SK-N-SH (cell line): ENCODE measurements around the gene THADA. TPM values are rescaled to one million over a fixed set of nuclear protein-coding genes. Genes with fewer than 3 reads are reported as not detected.

ENCODE experiments used
- CTCF ChIA-PET: fragments of 300-600, 350-600 bp; formaldehyde crosslinking; extraction: SDS; loops from one replicate; lab custom pipeline; 2021; lab: Yijun Ruan, JAX
- POLR2A ChIA-PET: fragments of 350-600 bp; sonication (Branson Sonifier 250); formaldehyde crosslinking; extraction: SDS; loops from one replicate; lab custom pipeline; 2020; ENCODE audit warnings: antibody characterized with exemption, inconsistent platforms; lab: Yijun Ruan, JAX
- DNase-seq: peaks from one replicate; pipeline ENCODE4 v3.0.0; 2012
- H2AFZ ChIP-seq: fragments of 200-600 bp; sonication (generic); 2 replicates; pipeline ENCODE4 v1.8.1; 2016; ENCODE audit warnings: antibody characterized with exemption, mild to moderate bottlenecking, low read depth
- H3F3A ChIP-seq: fragments of 200-600 bp; sonication (generic); replicated peaks from 2 replicates; pipeline ENCODE3; 2016; ENCODE audit warnings: antibody characterized with exemption, mild to moderate bottlenecking; ENCODE audit not compliant: insufficient read depth
- H3K27ac ChIP-seq, 2 experiments: fragments of 200-500 bp in 1 of 2; fragments of 200-600 bp in 1 of 2; sonication (Bioruptor generic) in 1 of 2; sonication (generic), shearing (Covaris generic) in 1 of 2; 2 replicates each; pipeline versions ENCODE4 v1.5.1 to v1.6.1; 2014 to 2016; ENCODE audit warnings: low read depth in 2 of 2, inconsistent platforms in 1 of 2, low read length in 1 of 2, mild to moderate bottlenecking in 1 of 2, mixed read lengths in 1 of 2
- H3K27me3 ChIP-seq: fragments of 200-600 bp; sonication (generic), shearing (Covaris generic); 2 replicates; pipeline ENCODE4 v1.6.1; 2016; ENCODE audit warnings: mixed run types; ENCODE audit not compliant: insufficient read depth
- H3K36me3 ChIP-seq, 2 experiments: fragments of 200-500 bp in 1 of 2; fragments of 200-600 bp in 1 of 2; sonication (Bioruptor generic) in 1 of 2; sonication (generic) in 1 of 2; replicated peaks in 1 of 2; 2 replicates each; pipeline versions ENCODE3 to v1.5.1; 2014 to 2016; ENCODE audit warnings: low read length in 1 of 2, mild to moderate bottlenecking in 1 of 2; ENCODE audit not compliant: insufficient read depth in 2 of 2, control insufficient read depth in 1 of 2
- H3K4me1 ChIP-seq, 2 experiments: fragments of 200-500 bp in 1 of 2; fragments of 200-600 bp in 1 of 2; sonication (Bioruptor generic) in 1 of 2; sonication (generic), shearing (Covaris generic) in 1 of 2; 2 replicates each; pipeline versions ENCODE4 v1.5.1 to v1.6.1; 2014 to 2016; ENCODE audit warnings: low read depth in 1 of 2, low read length in 1 of 2, mixed run types in 1 of 2; ENCODE audit not compliant: insufficient read depth in 2 of 2, control insufficient read depth in 1 of 2
- H3K4me2 ChIP-seq: fragments of 200-600 bp; sonication (generic), shearing (Covaris generic); 2 replicates; pipeline ENCODE4 v1.6.1; 2017; ENCODE audit warnings: mixed run types
- H3K4me3 ChIP-seq, 2 experiments: fragments of 200-500 bp in 1 of 2; fragments of 200-600 bp in 1 of 2; sonication (Bioruptor generic) in 1 of 2; sonication (generic), shearing (Covaris generic) in 1 of 2; 2 replicates each; pipeline versions ENCODE4 v1.5.1 to v1.8.1; 2014 to 2016; ENCODE audit warnings: low read depth in 2 of 2, inconsistent platforms in 1 of 2, low read length in 1 of 2, mild to moderate bottlenecking in 1 of 2, mixed read lengths in 1 of 2, moderate library complexity in 1 of 2
- H3K79me2 ChIP-seq: fragments of 200-600 bp; sonication (generic); 2 replicates; pipeline ENCODE4 v1.8.1; 2017; ENCODE audit warnings: mild to moderate bottlenecking; ENCODE audit not compliant: insufficient read depth
- H3K9ac ChIP-seq: fragments of 200-600 bp; sonication (generic); 2 replicates; pipeline ENCODE4 v1.6.1; 2017; ENCODE audit warnings: mixed run types
- H3K9me2 ChIP-seq: fragments of 200-600 bp; sonication (generic); 2 replicates; pipeline ENCODE4 v1.6.1; 2017; ENCODE audit warnings: mixed run types
- H3K9me3 ChIP-seq: fragments of 200-600 bp; sonication (generic); 2 replicates; pipeline ENCODE4 v1.6.1; 2017; ENCODE audit warnings: mixed run types, mild to moderate bottlenecking, moderate library complexity
- H4K20me1 ChIP-seq: fragments of 200-600 bp; sonication (generic); 2 replicates; pipeline ENCODE4 v1.6.1; 2017; ENCODE audit warnings: mild to moderate bottlenecking, mixed run types; ENCODE audit not compliant: insufficient read depth
- ELF1 ChIP-seq: IDR thresholded peaks from 2 replicates; pipeline ENCODE4 v1.4.0; 2012
- EP300 ChIP-seq, 2 experiments: IDR thresholded peaks; 2 replicates each; pipeline versions ENCODE4 v1.4.0 to v1.6.1; 2012; ENCODE audit warnings: borderline replicate concordance in 1 of 2, low read depth in 1 of 2, low read length in 1 of 2
- FOXJ3 ChIP-seq: sonication (generic); formaldehyde crosslinking; IDR thresholded peaks from 2 replicates; pipeline ENCODE4 v1.5.1; 2020; ENCODE audit warnings: mild to moderate bottlenecking, missing genetic modification reagents
- FOXM1 ChIP-seq: IDR thresholded peaks from 2 replicates; pipeline ENCODE4 v1.4.0; 2012; ENCODE audit warnings: low read depth, mild to moderate bottlenecking
- GABPA ChIP-seq: IDR thresholded peaks from 2 replicates; pipeline ENCODE4 v1.4.0; 2012; ENCODE audit warnings: low read depth, mild to moderate bottlenecking
- MEF2A ChIP-seq: IDR thresholded peaks from 2 replicates; pipeline ENCODE4 v1.4.0; 2012; ENCODE audit warnings: low read depth, borderline replicate concordance
- MXI1 ChIP-seq: IDR thresholded peaks from 2 replicates; pipeline ENCODE4 v1.6.1; 2012; ENCODE audit warnings: mild to moderate bottlenecking, low read depth, low read length, improper control_type of control experiment
- NFIC ChIP-seq: IDR thresholded peaks from 2 replicates; pipeline ENCODE4 v1.4.0; 2012; ENCODE audit warnings: borderline replicate concordance
- NRF1 ChIP-seq: IDR thresholded peaks from 2 replicates; pipeline ENCODE4 v1.6.1; 2012; ENCODE audit warnings: low read depth, mild to moderate bottlenecking, low read length
- POLR2AphosphoS5 ChIP-seq: IDR thresholded peaks from 2 replicates; pipeline ENCODE4 v1.6.1; 2012; ENCODE audit warnings: low read depth, low read length
- RAD21 ChIP-seq: IDR thresholded peaks from 2 replicates; pipeline ENCODE4 v1.6.1; 2012; ENCODE audit warnings: mild to moderate bottlenecking, low read length
- RFX5 ChIP-seq: IDR thresholded peaks from 2 replicates; pipeline ENCODE4 v1.6.1; 2012; ENCODE audit warnings: mild to moderate bottlenecking, improper control_type of control experiment, low read length
- RXRA ChIP-seq: IDR thresholded peaks from 2 replicates; pipeline ENCODE4 v1.4.0; 2012; ENCODE audit warnings: low read depth, mild to moderate bottlenecking, borderline replicate concordance
- SIN3A ChIP-seq: IDR thresholded peaks from 2 replicates; pipeline ENCODE4 v1.6.1; 2012; ENCODE audit warnings: low read depth, mild to moderate bottlenecking, low read length, moderate library complexity, borderline replicate concordance
- TAF1 ChIP-seq: IDR thresholded peaks from 2 replicates; pipeline ENCODE4 v1.6.1; 2012; ENCODE audit warnings: low read depth, mild to moderate bottlenecking, low read length, moderate library complexity, borderline replicate concordance
- TCF12 ChIP-seq: IDR thresholded peaks from 2 replicates; pipeline ENCODE4 v1.4.0; 2012
- TEAD4 ChIP-seq: IDR thresholded peaks from 2 replicates; pipeline ENCODE4 v1.4.0; 2012; ENCODE audit warnings: mild to moderate bottlenecking, borderline replicate concordance; ENCODE audit not compliant: insufficient read depth
- YY1 ChIP-seq: IDR thresholded peaks from 2 replicates; pipeline ENCODE4 v1.4.0; 2012; ENCODE audit warnings: low read depth, mild to moderate bottlenecking
- WGBS: methylation state at CpG from one replicate; pipeline ENCODE4 v1.1.6; 2017; ENCODE audit warnings: low lambda C conversion rate; 5-methylcytosine and 5-hydroxymethylcytosine counted together
- polyA plus RNA-seq, 3 experiments: library from polyadenylated mRNA; depleted of rRNA; stranded (reverse); fragments of >200 nt; gene quantifications; 2 replicates each; pipeline ENCODE4 v1.2.3, GENCODE V29; 2012
- TF ChIP-seq, protein P1 (sequence below): fragments of 150-350 bp; IDR thresholded peaks from 2 replicates; pipeline ENCODE4 v1.6.1; 2017; ENCODE audit warnings: antibody characterized with exemption, low read length, low read depth, borderline replicate concordance
- TF ChIP-seq, protein P2 (sequence below): IDR thresholded peaks from 2 replicates; pipeline ENCODE4 v1.4.0; 2012; ENCODE audit warnings: low read depth, borderline replicate concordance
- TF ChIP-seq, protein P3 (sequence below): IDR thresholded peaks from 2 replicates; pipeline ENCODE4 v1.4.0; 2012; ENCODE audit warnings: low read depth
- TF ChIP-seq, protein P4 (sequence below): IDR thresholded peaks from 2 replicates; pipeline ENCODE4; 2012

Gene THADA
- polyA plus RNA-seq, 1 of the 3 experiments (the other 2 are of a cell fraction), result 25.6 TPM

DNA sequence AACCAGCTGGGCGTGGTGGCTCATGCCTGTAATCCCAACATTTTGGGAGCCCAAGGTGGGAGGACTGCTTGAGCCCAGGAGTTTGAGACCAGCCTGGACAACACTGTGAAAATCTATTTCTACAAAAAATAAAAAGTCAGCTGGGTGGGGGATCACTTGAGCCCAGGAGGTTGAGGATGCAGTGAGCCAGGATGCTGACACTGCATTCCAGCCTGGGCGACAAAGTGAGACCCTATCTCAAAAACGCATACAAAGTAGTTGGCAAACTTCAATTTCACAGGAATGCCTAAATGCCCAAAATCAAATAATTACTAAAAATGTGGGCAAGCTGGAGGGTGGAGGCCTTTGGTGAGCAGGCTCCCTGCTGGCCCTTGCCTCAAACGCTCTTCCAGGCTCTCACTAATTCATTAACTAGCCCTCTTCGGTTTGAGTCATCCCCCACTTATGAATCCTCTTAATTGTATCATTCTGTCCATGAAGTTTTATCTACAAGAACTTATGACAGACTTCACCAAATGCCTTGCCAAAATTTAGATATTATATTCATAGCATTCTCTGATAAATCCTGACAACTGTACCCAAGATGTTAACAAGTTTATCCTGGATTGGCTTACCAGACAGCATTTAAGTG is 300.8 kb downstream of the THADA start:
- Histone ChIP-seq H3K4me3 (no peak overlapping the region), H4K20me1 (no peaks in the 10 kb centered on the region), H3F3A (peaks cover 8% of the 10 kb centered on the region), H3K27ac (peak overlapping the region in 1 of 2 experiments; percentile 85; a peak in 1 of 4 replicates), H3K36me3 (peaks cover 0 to 11% of the 10 kb centered on the region in 2 experiments), H3K27me3 (no peaks in the 10 kb centered on the region)
- no peak for DNase-seq
- POLR2A ChIA-PET, result no interaction called here
- TF ChIP-seq TCF12, result no peak
- no peak for TF ChIP-seq RFX5
- no peak for TF ChIP-seq FOXM1
- TF ChIP-seq, protein P1, sequence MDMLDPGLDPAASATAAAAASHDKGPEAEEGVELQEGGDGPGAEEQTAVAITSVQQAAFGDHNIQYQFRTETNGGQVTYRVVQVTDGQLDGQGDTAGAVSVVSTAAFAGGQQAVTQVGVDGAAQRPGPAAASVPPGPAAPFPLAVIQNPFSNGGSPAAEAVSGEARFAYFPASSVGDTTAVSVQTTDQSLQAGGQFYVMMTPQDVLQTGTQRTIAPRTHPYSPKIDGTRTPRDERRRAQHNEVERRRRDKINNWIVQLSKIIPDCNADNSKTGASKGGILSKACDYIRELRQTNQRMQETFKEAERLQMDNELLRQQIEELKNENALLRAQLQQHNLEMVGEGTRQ, result no peak
- no peak for TF ChIP-seq MEF2A
- TF ChIP-seq, protein P2, sequence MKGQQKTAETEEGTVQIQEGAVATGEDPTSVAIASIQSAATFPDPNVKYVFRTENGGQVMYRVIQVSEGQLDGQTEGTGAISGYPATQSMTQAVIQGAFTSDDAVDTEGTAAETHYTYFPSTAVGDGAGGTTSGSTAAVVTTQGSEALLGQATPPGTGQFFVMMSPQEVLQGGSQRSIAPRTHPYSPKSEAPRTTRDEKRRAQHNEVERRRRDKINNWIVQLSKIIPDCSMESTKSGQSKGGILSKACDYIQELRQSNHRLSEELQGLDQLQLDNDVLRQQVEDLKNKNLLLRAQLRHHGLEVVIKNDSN, result no peak
- no peak for TF ChIP-seq GABPA
- TF ChIP-seq, protein P3, sequence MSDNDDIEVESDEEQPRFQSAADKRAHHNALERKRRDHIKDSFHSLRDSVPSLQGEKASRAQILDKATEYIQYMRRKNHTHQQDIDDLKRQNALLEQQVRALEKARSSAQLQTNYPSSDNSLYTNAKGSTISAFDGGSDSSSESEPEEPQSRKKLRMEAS, result no peak
- TF ChIP-seq, all 33 proteins: peak for 0
- no peaks in the 10 kb centered on the region for H3K9me3 ChIP-seq
- H3K9me2 ChIP-seq, result no peaks in the 10 kb centered on the region
- WGBS, result 77% methylated on average over 5 of the region's 5 CpGs
- H3K4me1 ChIP-seq, result peaks cover 6% of the 10 kb centered on the region in 2 experiments; a peak in 2 of 4 replicates
- H3K9ac ChIP-seq, result no peak overlapping the region
- CTCF ChIA-PET, result interaction anchor here (0.6 to 3.1 kb wide), 4 partner anchors 15 to 317 kb away, joined by 3 to 16 read pairs (median 4); no protein-coding TSS in a partner anchor
- no peak overlapping the region for H3K4me2 ChIP-seq
- H3K79me2 ChIP-seq, result no peaks in the 10 kb centered on the region
- no peak overlapping the region for H2AFZ ChIP-seq

DNA sequence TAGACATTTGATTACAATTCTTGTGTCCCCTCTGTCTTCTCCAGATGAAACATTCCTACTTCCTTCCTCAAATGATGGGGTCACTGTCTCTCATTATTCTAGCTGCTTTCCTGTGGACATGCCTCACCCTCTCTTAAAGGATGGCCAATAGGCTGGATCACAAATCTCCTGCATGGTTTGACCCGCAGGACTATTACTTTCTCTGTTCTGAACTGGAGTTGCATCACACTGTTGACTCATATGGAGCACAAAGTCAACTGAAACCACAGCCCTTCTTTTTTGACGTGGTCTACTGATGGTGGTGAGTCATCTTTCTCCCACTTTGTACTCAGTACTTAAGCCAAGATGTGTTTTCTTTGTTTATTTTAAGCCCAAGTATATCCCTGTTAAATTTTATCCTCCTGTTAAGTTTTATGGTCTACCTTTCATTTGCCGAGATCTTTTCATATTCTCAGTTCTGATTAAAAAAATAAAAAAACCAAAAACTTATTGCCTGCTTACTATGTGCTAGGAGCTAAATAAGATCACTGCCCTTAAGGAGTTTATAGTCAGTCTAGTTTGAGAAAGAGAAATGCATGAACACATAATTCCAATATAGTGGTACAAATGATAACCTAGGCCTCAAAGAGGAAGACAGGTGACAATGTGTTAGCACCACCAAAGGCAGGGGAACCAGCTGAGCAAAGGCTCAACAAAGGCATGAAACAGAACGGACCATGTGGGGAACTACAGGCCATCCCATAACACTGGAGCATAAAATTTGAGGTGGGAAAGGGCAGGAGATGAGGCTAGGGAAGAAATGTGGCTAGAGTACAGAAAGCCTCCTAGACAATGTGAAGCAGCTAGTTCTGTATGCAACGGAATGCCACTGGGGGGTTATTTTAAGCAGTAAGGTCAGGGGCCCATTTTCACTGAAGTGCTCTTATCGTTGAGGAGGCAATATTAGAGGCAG is 301.8 kb downstream of the THADA start:
- Histone ChIP-seq H3K27ac (peak overlapping the region in 1 of 2 experiments; percentile 85; a peak in 2 of 4 replicates), H3K36me3 (peaks cover 0 to 11% of the 10 kb centered on the region in 2 experiments), H3K4me3 (no peak overlapping the region), H3K4me2 (0 out of 2 replicates have a peak overlapping the region, but pooled peaks have one; percentile 7), H3K9me2 (no peaks in the 10 kb centered on the region), H3K4me1 (peaks cover 6% of the 10 kb centered on the region in 2 experiments; a peak in 2 of 4 replicates), H2AFZ (no peak overlapping the region), H3K79me2 (no peaks in the 10 kb centered on the region), H3K27me3 (no peaks in the 10 kb centered on the region), H3K9ac (no peak overlapping the region; the same call in 1 of the 2 replicates), H3K9me3 (no peaks in the 10 kb centered on the region), H4K20me1 (no peaks in the 10 kb centered on the region), H3F3A (peaks cover 8% of the 10 kb centered on the region)
- CTCF ChIA-PET, result interaction anchor here (1.0 to 3.1 kb wide), 3 partner anchors 14 to 50 kb away, joined by 4 to 16 read pairs (median 4); no protein-coding TSS in a partner anchor
- no peak for DNase-seq
- POLR2A ChIA-PET, result no interaction called here
- 64% methylated on average over 6 of the region's 6 CpGs for WGBS
- no peak for TF ChIP-seq GABPA
- TF ChIP-seq TAF1, result no peak; the same call in 1 of the 2 replicates
- TF ChIP-seq NRF1, result no peak
- peak; percentile 82; the same call in 1 of the 2 replicates for TF ChIP-seq NFIC
- TF ChIP-seq YY1, result no peak
- TF ChIP-seq POLR2AphosphoS5, result peak; percentile 33; the same call in 1 of the 2 replicates
- TF ChIP-seq ELF1, result 0 out of 2 replicates have a peak, but pooled peaks have one; percentile 20
- TF ChIP-seq MXI1, result no peak
- peak; percentile 71; the same call in 1 of the 2 replicates for TF ChIP-seq MEF2A
- TF ChIP-seq RFX5, result no peak
- TF ChIP-seq, protein P4, sequence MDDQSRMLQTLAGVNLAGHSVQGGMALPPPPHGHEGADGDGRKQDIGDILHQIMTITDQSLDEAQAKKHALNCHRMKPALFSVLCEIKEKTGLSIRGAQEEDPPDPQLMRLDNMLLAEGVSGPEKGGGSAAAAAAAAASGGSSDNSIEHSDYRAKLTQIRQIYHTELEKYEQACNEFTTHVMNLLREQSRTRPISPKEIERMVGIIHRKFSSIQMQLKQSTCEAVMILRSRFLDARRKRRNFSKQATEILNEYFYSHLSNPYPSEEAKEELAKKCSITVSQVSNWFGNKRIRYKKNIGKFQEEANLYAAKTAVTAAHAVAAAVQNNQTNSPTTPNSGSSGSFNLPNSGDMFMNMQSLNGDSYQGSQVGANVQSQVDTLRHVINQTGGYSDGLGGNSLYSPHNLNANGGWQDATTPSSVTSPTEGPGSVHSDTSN, result peak; percentile 80
- TF ChIP-seq RAD21, result no peak
- TF ChIP-seq EP300 (IDR thresholded peaks at IDR 0.05; ENCODE audit: borderline replicate concordance in 1 of 2, low read depth in 1 of 2, low read length in 1 of 2), result peak in 1 of 2 experiments; percentile 82; a peak in 1 of 4 replicates
- 0 out of 2 replicates have a peak, but pooled peaks have one; percentile 45 for TF ChIP-seq FOXM1
- TF ChIP-seq RXRA, result peak; percentile 89
- TF ChIP-seq FOXJ3 (CRISPR knock-in tag), result no peak
- peak; percentile 43; the same call in 1 of the 2 replicates for TF ChIP-seq TEAD4
- no peak for TF ChIP-seq SIN3A
